22Rv1 (cell line): ENCODE results near the gene APOA4.

Experiments used
- H3K27ac ChIP-seq: fragments of 450-650 bp; 2 replicates; pipeline ENCODE4 v1.5.1; 2017
- ZFX ChIP-seq: fragments of 450-650 bp; IDR thresholded peaks from 2 replicates; pipeline ENCODE4 v1.6.1; 2017; ENCODE audit warnings: antibody characterized with exemption, borderline replicate concordance
- TF ChIP-seq, protein P1 (sequence below): fragments of 450-650 bp; IDR thresholded peaks from 2 replicates; pipeline ENCODE4 v1.5.1; 2017; ENCODE audit warnings: mild to moderate bottlenecking

APOA4 gene

DNA sequence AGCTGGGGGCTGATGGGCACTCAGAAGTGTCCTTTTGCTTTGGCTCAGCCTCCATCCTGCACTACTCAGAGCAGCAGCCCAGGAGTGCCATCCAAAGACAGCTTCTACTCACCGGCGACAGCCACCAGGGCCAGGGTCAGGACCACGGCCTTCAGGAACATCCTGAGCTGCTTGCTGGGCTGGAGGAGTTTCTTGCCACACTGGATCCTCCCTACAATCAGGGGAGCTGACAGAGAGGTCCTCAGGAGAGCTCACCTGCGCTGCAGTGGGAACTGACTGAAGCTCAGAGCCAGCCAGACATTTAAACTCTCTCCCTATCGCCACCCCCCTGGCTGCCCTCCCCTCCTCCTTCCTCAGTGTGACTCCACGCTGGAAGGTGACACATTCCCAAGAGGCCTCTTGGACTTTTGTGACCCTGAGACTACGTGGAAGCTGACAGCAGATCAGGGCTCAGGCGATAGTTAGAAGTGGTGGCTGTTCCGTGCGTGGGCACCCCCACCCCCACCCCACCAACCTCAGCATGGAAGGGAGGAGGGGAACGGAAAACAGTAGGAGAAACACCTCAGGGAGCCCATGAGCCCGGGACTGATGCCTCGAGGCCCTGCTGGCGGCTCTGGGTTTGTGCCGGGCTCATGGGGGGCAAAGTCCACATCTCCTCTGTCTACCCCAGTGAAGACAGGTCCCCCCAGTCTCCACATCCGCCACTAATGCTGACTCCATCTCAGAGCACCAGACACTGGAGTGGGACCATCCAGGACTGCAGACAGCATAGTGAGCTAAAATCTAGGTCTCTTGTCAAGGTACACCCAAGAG lies at the start of gene APOA4:
APOA4 (minus strand) TSS at position 274 of the 813 bp plus-strand sequence; CDS start at position 161, 113 bp downstream.
- H3K27ac ChIP-seq = no peak within 1 kb of the TSS
- TF ChIP-seq, protein P1, sequence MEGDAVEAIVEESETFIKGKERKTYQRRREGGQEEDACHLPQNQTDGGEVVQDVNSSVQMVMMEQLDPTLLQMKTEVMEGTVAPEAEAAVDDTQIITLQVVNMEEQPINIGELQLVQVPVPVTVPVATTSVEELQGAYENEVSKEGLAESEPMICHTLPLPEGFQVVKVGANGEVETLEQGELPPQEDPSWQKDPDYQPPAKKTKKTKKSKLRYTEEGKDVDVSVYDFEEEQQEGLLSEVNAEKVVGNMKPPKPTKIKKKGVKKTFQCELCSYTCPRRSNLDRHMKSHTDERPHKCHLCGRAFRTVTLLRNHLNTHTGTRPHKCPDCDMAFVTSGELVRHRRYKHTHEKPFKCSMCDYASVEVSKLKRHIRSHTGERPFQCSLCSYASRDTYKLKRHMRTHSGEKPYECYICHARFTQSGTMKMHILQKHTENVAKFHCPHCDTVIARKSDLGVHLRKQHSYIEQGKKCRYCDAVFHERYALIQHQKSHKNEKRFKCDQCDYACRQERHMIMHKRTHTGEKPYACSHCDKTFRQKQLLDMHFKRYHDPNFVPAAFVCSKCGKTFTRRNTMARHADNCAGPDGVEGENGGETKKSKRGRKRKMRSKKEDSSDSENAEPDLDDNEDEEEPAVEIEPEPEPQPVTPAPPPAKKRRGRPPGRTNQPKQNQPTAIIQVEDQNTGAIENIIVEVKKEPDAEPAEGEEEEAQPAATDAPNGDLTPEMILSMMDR = no peak
- TF ChIP-seq ZFX = no peak

DNA sequence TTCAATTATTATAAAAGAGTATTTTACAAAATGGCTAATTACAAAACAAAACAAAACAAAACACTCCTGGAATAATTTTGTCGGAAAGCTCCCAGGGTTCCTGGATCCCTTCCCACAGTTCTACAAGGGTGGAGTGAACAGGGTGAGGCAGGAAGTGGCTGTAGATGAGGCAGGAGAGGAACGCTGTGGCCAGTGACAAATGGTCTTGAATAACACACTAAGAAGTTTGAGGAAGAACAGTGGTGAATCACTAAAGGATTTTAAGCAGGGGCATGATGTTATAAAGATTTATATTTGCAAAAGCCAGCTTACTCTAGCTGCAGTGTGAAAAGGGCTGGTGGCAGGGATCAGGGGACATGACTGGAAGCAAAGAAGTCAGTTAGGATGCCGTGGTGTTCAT lies 48.1 kb upstream of the APOA4 start:
- no peak for TF ChIP-seq ZFX
- TF ChIP-seq, protein P1 = no peak

DNA sequence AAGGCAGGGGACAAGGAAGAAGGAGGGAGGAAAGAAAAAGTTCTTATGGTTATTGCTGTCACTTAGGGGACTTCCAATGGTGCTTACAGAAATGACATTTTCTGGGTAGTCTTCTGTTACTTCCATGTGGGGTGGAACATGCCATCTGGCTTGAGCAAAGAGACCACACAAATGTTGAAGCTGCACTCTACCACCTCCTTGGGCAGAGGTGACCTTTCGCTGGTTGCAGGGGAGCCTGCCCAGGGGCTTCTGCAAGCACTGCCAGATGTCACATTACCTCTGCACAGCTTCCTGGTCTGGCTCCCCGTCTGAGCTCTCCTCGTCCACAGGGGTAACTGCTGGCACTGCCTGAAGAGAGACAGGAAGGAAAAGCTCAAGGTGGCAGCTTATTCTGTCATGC lies 47.0 kb upstream of the APOA4 start:
- H3K27ac ChIP-seq = peak overlapping the region; percentile 62
- TF ChIP-seq, protein P1 = no peak
- no peak for TF ChIP-seq ZFX

More for the DNA sequence above, 48.1 kb upstream of the APOA4 start:
- H3K27ac ChIP-seq = no peak overlapping the region

DNA sequence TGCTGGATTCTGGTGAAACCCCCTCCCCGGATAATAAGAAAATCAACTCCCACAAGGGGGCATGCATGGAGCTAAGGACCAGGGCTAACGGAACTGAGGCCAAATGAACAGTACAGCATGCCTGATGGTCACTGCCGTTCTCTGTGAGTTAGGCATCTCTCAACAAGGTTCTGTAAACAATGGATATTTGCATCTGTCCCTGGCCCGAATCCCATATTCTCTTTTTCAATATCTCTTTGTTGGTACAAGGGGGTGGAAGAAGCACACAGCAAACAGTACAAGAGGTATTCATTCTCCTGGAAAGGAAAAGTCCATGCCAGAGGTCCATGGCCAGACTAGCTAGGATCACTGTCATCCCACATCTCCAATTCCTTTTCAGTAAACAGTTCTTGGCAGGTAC lies 46.5 kb upstream of the APOA4 start:
- TF ChIP-seq, protein P1 = peak; percentile 20; the same call in 1 of the 2 replicates
- no peak for TF ChIP-seq ZFX
- H3K27ac ChIP-seq = peak overlapping the region; percentile 62

DNA sequence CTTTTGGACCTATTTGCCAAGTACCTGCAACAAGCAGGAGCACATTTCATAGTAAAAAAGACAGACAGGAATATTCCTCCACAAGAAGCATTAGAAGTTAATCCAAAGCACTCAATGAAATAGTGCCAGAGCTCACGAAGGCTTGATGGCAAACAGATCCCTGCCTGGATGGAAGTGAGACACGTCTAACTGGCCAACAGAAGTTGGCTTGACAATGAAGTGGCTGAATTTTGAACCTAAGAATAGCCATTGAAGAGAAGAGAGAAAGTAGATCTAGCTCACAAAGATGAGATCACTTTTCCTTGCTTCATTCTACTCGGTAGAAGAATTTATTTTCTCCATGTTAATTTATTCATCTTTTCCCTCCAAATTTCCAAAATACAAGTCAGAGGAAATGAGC lies 45.0 kb upstream of the APOA4 start:
- TF ChIP-seq, protein P1 = no peak
- no peak for TF ChIP-seq ZFX
- H3K27ac ChIP-seq = no peak overlapping the region

DNA sequence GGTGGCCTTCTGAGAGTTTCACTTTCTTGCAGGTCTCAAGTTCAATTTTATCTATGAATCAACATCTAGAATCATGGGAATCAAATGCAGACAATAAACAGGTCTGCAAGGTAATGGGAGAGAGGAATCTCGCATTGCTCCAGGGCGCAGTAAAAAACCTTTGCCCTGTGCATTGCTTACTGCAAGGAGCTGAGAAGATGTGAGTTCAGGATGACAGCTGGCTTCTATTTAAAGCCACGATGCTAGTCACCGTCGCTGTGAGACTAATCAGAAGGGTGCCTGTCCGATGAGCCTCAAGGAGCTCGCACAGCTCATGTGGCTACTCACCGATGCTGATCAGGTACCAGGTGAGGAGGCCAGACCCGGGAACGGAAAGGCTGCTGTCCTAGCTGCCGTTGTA lies 44.5 kb upstream of the APOA4 start:
- H3K27ac ChIP-seq = no peak overlapping the region
- TF ChIP-seq, protein P1 = no peak
- no peak for TF ChIP-seq ZFX

DNA sequence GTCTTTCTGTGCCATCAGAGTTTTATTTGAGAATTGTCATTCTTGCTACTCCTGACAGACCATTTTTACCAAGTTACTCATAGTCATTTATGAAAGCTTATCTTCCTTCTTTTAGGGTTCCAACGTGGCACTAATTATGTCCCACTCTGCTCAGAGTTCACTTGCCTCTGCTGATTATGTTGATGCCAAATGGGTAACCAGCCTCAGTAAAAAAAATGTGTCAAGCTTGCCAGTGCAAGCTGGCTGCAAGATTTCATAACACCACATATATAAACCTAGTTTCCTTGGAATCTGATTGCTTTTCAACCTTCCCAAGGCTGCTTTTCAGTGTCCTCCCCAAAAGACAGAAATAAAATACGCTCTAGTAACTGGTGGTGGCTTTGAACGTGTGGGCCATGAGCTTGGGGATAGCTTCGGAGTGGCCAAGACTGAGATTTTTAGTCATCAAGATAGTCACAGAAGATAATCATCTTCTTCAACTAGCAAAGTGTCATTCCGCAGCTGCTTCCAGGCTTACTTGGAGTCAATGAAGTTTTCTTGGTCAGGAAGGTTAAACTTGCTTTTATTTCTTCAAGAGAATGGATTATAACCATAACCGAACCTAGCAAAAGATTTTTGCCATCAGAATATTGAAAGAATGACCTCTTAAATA lies 43.8 kb upstream of the APOA4 start:
- no peak for TF ChIP-seq ZFX
- TF ChIP-seq, protein P1 = no peak
- H3K27ac ChIP-seq = no peak overlapping the region
